HG03442 (cell line): ENCODE results near the gene NBL1.
"Not testable (repeated sequence)": the region's sequence is repeated elsewhere in the genome, so short reads cannot be mapped to it uniquely, and the experiment has no call there.

Experiments
- ATAC-seq: cut with Tn5 transposase; IDR thresholded peaks from one replicate; pipeline ENCODE4 v1.9.1; 2021; ENCODE audit warnings: mild to moderate bottlenecking, moderate library complexity; ENCODE audit not compliant: unreplicated experiment

The NBL1 gene

DNA sequence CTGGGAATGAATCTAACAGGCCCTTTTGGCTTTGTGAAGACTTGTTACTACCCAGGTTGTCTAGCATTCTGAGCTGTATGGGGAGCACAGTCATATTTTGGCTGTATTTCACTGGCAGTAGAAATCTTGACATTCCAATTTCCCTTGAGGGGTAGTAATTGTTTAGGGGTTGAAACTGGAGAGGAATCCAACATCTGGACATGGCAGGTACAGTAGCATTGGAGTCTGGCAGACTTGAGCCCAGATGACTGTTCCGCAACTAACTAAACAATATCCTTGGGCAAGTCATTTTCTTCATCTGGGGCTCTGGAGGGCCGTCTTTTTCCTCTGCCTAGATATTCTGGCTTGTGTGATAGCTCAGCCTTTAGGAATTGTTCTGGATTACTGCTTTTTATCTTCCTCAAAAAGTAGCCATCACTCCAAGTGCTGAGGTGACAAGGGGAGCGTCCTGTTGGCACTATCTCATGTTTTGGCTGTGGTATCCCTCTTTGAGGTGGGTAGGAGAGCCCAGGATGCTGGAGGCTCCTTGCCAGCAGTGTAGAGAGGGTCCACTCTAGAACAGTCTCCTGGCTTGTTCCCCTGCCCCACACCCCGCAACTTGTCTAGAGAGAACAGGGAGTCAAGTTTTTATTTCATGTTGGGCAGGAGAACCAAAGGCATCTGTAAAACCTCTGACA lies 22.7 kb upstream of the NBL1 start:
- no peak for ATAC-seq

DNA sequence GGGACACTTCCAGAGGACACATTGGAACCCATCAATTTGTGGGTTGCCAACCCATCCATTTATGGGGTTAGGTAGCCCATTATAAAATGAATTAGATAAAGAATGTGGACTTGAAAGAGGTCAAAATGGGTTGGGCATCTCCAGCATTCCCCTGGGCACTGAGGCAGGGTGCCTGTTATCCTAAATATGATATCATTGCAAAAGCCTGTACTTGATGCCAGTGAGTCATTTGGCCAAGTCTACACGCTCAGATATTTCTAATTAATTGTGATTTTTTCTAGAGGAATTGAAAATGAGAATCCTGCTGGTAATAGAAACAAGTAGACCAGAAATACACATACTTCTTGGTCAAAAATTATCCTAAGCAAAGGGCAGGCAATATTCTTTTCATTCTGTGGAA lies 21.9 kb upstream of the NBL1 start:
- no peak for ATAC-seq

DNA sequence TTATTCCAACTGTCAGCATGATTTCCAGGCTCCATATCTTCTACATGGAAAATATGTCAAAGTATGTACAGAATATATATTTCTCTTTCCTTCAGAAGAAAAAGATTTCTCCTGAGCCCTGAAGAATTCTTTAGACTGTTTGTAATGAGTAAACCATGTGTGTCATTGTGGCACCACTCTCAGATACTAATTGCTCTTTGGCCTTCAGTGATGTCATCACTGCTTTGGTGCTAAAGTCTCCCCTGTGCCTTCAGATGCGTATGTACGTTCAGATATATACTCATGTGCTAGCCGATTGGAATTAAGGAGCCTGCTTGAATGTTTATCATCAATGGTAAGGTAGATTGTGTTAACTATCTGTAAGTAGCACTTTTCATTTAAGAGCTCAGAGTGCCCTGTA lies 20.6 kb upstream of the NBL1 start:
- no peak for ATAC-seq

DNA sequence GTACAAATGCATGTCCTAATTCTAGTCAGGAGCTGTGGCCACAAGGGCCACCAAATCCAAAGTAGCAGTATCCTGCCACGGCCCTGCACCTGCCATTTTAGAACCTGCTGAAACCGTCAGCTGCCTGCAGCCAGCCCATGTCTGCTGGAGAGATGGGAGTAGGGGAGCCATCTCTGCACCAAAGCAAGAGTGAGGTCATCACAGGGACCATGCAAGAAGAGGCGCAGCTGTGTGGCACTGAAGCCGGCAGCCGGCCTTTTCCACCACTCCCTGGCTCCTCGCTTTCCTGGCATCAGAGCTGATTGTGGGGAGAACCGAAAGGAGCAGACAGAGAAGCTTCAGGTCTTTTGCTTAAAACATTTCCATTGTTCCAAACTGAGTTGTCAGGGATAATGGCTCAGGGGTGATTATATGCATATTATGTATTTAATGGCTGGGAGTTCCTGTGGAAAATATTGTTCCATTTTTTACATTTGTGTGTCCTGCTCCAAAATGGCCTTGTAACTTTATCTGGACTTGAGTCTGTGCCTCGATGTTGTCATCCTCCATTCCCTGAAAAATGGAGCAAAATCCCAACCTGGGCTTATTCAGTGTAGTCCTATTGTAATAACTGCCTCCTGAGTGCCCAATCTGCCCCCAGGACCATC lies 18.7 kb upstream of the NBL1 start:
- no peak for ATAC-seq

DNA sequence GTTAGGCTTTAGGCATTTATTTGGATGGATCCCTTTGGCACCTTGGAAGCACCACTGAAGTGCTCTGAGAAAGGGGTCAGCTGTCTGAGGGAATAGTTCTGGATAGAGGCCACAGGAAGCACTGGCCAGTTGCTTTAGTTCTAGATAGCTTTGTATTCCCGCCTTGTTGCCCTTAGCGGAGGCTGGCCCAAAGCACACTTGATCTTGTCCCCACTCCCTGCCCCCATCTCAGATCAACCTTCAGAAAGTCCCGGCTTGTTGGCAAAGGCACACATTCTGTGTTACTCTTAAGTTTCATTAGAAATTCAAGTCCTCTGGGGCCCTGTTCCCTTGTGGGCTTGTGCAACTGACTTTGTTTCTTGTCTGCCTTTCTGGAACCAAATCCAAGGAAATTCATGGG lies 15.2 kb upstream of the NBL1 start:
- ATAC-seq = no peak

DNA sequence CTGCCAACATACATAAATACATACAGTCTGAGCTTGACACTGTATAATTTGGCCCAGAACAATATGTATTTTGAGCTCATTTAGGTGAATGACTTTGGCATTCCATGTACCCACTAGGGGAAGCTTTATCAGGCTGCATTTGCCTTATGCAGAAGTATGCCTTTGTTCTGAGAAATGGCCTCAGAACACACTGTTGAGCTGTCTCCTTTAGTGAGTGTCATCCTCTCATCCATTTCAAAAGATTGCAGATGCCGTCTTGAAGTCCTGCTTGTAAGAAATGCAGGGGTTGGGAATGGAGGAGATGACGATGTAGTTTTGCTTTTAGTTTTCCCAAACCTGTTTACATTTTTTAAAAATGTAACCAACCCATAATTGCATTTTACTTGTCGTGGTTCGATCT lies 14.8 kb upstream of the NBL1 start:
- no peak for ATAC-seq

DNA sequence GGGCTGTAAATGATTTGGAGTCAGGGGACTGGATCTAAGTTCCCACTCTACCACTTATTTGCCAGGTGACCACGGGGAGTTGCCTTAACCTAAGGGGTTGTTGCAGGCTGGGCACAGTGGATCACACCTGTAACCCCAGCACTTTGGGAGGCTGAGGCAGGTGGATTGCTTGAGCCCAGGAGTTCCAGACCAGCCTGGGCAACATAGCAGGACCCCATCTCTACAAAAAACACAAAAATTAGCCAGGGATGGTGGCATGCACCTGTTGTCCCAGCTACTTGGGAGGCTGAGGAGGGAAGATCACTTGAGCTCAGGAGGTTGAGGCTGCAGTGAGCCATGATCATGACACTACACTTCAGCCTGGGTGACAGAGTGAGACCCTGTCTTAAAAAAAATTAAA lies 13.9 kb upstream of the NBL1 start:
- ATAC-seq = not testable (repeated sequence)

DNA sequence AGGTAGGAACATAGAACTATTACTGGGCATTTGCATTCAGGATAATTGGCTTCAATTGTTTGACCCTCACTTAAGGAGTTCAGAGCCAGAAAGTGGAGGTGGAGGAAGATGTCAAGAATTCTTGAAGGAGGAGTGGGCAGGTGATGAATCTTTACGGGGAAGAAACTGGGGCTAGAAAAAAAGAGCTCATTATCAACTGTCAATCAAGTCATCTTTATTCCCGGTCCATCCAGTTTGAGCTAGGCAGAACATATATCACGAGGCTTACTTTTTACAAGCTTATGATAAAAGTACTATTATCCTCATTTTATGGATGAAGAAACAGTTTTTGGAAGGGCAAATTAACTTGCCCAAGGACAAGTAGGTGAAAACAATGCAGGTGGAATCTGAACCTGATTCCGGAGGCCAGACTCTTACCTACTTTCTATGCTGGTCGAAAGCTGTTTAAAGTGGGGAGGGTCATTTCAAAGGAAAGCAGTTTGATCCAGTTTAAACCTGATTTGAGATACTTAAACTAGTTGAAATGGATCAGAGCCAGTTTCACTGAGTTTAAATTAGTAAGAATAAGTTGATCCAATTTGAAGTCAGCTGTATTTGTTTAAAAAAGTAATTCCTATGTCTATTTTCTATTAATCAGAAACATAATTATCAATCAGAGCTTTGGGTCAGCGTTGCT lies 13.3 kb upstream of the NBL1 start:
- ATAC-seq = no peak

DNA sequence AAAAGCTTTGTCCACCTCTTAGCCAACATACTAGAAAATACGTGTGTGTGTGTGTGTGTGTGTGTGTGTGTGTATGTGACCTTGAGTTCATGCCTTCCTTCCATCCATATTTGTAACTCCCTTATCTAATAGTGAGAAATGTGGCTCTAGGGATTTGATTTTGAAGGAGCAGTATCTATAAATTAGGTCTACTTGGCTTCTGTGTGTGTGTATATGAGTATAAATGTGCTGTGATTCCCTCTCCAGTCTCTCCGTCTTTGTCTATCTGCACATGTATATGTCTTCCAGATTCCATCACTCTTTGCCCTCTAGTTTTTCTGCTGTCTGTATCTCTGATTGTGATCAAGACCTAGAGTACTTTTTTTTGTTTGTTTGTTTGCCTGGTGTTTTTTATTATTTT lies 11.9 kb upstream of the NBL1 start:
- ATAC-seq = no peak

DNA sequence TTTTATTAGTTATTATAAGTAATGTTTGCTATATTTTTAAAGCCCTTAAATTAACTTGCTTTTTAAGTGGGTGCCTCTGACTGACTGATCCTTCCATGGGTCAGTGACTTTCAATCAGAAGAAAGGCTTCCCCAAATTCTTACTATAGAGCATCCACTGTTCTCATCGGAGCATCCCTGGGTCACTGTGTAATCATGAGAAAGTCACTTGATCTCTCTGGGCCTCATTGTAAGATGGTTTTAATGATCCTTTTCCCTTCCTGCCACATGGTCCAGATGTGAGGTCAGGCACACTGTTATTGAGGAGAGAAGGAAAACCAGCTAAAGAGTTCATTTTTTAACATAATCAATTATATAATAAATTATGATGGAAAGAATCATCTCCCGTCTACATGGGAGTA lies 11.0 kb upstream of the NBL1 start:
- ATAC-seq = no peak

DNA sequence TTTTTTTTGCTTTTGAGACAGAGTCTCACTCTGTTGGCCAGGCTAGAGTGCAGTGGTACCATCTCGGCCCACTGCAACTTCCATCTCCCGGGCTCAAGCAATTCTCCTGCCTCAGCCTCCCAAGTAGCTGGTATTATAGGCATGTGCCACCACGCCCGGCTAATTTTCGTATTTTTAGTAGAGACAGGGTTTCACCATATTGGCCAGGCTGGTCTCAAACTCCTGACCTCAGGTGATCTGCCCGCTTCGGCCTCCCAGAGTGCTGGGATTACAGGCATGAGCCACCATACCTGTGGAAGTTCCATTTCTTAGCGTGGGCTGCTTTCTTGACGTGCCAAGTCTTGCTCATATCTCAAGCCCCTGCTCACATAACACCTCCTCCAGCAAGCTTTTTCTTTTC lies 9.0 kb upstream of the NBL1 start:
- not testable (repeated sequence) for ATAC-seq

DNA sequence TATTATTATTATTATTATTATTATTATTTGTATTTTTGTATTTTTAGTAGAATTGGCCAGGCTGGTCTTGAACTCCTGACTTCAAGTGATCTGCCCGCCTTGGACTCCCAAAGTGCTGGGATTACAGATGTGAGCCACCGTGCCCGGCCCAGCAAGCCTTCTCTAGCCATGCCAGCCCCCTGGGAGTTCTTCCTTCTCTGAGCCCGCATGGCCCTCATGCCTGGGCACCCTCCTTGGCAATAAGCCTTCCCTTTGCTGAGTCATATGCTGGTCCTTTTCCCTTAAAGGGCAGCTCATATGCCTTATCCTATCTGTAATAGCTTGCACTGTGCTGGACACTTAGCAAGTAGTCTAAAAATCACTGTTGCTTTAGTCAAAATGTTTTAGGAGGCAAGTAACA lies 8.5 kb upstream of the NBL1 start:
- no peak for ATAC-seq

DNA sequence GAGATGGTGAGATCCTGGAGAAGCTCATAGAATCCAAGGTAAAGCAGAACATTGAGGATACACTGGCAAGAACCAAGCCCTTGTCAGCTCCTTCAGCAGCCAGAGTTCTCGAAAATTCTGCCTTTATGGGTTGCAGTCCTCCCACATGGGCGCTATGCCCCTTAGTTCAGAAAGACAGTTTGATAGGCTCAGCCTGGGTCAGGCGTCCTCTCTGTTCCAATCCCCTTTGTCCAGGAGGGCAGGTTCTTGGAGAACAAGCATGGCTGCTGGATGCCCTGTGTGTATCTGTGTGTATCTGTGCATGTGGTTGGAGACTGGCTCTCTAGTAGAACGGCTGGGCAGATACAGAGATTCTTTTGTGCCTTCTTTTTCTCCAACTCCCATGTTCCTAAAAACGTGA lies 8.0 kb upstream of the NBL1 start:
- ATAC-seq = no peak

DNA sequence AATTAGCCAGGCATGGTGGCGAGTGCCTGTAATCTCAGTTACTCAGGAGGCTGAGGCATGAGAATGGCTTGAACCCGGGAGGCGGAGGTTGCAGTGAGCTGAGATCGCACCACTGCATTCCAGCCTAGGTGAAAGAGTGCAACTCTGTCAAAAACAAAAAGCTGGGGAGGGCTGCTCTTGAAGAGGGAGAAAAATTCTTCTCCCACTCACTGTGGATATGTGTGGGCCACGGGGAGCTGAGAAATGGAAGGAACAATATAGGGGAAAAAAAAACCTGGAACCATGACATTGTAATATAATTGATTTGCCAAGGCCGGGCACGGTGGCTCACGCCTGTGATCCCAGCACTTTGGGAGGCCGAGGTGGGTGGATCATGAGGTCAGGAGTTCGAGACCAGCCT lies 7.4 kb upstream of the NBL1 start:
- not testable (repeated sequence) for ATAC-seq

DNA sequence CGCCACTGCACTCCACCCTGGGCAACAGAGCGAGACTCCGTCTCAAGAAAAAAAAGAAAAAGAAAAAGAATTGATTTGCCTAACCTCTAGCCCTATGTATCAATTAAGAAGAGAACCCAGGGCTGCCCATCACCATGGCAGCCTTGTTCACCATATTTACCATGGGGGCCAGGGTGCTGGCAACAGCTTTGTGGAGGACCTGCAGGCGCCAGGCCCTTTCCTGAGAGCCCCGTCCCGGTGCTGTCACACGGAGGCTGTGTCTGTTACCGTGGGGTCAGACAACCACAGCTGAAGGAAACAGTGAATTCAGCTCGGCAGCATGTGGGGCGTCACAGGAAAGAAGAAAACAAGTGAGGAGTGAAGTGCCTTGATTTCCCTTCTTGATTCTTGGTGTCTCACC lies 6.5 kb upstream of the NBL1 start:
- no peak for ATAC-seq

DNA sequence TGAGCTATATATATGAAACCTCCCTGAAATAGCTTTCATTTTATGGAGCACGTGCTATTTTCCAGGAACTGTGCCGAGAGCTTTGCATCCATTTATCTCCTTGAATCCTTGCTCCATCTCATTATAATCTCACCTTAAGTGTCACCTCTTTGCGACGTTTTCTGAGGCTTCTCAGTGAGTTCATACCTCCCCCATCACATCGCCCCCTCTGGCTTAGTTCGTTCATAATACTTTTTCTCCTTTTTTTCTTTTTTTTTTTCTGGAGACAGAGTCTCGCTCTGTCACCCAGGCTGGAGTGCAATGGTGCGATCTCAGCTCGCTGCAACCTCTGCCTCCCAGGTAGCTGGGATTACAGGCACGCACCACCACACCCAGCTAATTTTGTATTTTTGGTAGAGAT lies 4.9 kb upstream of the NBL1 start:
- ATAC-seq = not testable (repeated sequence)

DNA sequence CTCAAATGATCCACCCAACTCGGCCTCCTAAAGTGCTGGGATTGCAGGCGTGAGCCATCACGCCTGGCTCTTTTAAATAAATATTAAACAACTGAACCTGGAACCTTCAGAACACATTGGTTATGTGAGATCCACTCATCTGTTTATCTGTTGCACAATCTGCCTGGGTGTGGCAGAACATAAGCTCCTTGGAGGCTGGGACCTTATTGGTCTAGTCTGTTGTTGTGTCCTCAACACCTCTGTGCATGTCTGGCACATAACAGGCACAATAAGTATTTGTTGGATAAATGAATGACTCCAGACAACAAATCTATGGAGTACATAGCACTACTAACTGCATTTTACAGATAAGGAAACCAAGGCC lies 4.1 kb upstream of the NBL1 start:
- no peak for ATAC-seq

DNA sequence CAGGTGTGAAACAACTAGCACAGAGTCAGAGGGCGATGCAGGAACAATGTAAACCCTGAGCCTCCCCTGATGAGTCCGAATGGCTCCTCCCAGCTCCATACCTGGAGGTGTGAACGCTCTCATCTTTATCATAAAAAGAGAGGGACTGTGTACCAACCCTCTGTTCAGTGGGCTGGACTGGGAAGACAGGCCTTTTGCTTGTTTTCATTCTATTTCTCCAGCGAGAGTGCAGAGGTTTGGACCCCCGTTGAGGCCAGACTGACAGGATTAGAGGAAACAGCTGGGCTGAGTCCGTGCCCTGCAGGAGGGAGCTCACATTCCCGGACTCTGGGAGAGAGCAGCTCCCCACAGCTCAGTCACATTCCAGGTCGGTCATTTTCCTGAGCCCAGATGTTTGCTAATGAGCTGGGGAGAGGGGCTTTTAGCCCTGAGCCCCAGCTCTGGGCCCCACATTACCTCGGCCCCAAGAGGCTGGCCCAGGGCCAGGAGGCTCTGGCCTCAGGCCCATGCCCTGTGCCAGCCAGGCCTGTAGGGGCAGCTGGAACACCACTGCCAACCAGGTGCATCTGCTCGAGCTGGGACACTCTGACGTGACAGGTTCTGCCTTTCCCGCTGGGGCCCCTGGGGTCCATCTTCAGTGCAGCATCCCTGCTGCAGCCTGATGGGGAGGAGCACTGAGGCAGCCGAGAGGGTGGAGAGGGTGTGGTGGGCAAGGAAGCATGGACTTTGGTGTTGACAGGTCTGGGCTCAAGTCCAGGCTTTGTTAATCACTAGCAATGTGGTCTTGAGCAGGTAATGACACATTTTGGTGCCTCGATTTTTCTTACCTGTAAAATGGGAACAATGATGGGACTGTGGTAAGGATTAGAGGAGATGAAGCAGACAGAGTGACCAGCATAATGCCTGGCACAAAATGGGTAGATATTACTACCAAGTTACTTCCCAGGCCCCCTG lies 3.5 kb upstream of the NBL1 start:
- ATAC-seq = no peak

DNA sequence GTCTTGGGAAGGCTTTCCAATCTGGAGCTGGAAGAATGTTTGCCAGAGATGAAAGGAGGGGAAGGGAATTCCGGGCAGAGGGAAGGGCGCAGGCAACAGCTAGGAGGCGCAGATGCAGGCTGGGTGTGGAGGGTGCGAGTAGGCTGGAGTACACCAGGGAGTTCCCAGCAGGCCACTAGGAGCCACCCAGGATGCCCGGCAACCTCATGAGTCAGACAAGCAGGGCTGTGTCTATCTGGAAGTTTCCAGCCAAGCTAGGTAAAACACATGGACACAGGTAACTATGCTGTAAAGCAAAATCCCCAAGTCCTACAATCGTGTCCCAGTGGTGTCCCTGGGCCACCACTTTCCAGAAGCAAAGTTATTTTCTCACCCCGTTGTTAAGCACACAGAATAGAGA lies 990 bp upstream of the NBL1 start:
- no peak for ATAC-seq

DNA sequence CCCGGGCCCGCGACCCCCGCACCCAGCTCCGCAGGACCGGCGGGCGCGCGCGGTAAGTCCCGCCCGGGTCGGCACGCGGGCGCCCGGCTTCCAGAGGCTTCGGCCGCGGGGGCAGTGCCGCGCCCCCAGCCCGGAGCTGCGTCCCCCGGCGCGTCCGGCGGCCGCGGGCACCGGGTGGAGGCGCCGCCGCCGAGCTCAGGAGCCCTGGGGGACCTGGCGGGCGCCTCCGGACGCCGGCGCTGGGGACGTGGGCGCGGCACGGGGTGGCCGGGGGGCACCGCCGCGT lies 227 bp downstream of the NBL1 start:
- ATAC-seq = no peak

DNA sequence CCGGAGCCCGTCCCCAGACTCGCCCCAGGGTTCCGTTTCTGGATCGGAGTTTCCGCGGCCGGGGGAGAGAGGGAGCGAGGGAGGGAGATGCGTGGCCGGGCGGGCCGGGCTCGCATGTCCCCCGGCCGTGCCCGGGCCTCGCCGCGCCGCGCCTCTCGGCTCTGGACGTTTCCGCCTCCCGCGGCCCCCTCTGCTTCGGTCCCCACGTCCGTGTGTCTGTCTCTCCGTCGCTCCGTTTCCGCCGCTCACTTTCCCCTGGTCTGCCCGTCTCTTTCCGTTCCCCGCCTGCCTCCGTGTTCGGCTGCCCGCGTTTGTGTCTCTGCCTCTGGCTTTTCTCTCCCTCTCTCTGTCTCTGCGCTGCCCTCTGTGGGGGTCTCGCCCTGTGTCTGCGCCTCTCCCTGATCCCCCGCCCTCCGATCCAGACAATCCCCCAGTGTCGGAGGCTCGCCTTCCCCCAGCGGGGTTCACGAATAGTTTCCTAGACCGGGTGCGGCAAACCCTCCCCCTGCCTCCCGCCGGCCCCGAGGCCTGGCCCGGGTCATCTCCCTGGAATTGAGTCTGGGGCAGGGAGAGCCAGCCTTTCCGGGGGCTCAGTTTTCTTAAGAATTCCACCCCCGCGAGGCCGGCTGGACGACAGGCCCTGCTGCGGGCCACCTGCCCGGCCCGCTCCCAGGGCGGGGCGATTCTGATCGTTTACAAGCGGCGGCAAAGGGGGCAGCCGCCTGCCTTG lies 735 bp downstream of the NBL1 start:
- no peak for ATAC-seq
